Peyer's patch (tissue), 4 donors: Measurements from ENCODE around the gene SFTPD.

Source experiments
- POLR2A ChIP-seq, 2 donors: fragments of 450-650 bp; IDR thresholded peaks; one replicate each; pipeline ENCODE4 v1.5.1; 2017; ENCODE audit warnings: antibody characterized with exemption in 2 of 2, mild to moderate bottlenecking in 2 of 2, moderate library complexity in 2 of 2
- TF ChIP-seq, protein P1 (sequence below), 6 experiments: fragments of 450-650 bp in 4 of 6; fragments of 200-600 bp in 2 of 6; sonication (generic) in 1 of 6; IDR thresholded peaks; one replicate each; pipeline ENCODE4 v1.5.1; 2017 to 2019; ENCODE audit warnings: antibody characterized with exemption in 6 of 6, mild to moderate bottlenecking in 3 of 6, moderate library complexity in 1 of 6

- TF ChIP-seq, protein P1, sequence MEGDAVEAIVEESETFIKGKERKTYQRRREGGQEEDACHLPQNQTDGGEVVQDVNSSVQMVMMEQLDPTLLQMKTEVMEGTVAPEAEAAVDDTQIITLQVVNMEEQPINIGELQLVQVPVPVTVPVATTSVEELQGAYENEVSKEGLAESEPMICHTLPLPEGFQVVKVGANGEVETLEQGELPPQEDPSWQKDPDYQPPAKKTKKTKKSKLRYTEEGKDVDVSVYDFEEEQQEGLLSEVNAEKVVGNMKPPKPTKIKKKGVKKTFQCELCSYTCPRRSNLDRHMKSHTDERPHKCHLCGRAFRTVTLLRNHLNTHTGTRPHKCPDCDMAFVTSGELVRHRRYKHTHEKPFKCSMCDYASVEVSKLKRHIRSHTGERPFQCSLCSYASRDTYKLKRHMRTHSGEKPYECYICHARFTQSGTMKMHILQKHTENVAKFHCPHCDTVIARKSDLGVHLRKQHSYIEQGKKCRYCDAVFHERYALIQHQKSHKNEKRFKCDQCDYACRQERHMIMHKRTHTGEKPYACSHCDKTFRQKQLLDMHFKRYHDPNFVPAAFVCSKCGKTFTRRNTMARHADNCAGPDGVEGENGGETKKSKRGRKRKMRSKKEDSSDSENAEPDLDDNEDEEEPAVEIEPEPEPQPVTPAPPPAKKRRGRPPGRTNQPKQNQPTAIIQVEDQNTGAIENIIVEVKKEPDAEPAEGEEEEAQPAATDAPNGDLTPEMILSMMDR (IDR thresholded peaks at IDR 0.05), result no peak
- TF ChIP-seq POLR2A (IDR thresholded peaks at IDR 0.05), result no peak
Measured at GRCh38 chr10:79936625-79937615, 12.0 kb downstream of the SFTPD start.
